HCT116 (cell line): ENCODE results near the gene ADCY1. TPM values are rescaled to one million over a fixed set of nuclear protein-coding genes. Genes with fewer than 3 reads are reported as not detected.

Experiments used
- ATAC-seq: fragments of 200-7000 bp; cut with Tn5 transposase; 2 replicates; pipeline ENCODE4 v1.9.1; 2020; ENCODE audit warnings: mild to moderate bottlenecking, moderate library complexity
- BruUV-seq: library from RNA; stranded (reverse); fragments of 400-500 nt; replicated peaks from 2 replicates; lab custom pipeline; 2021; lab: Mats Ljungman, UMichigan
- CTCF ChIA-PET: fragments of 300-600 bp; sonication (Branson Sonifier 250); formaldehyde crosslinking; loops from one replicate; lab custom pipeline; 2021; ENCODE audit warnings: antibody characterized with exemption; lab: Charles Lee
- POLR2A ChIA-PET: fragments of 300-600, 350-600 bp; sonication (Branson Sonifier 250); formaldehyde crosslinking; loops from one replicate; lab custom pipeline; 2021; ENCODE audit warnings: antibody characterized with exemption; lab: Charles Lee
- RAD21 ChIA-PET, 2 experiments: fragments of 300-600 bp; sonication (Branson Sonifier 250); formaldehyde crosslinking; loops; one replicate each; lab custom pipeline; 2023; ENCODE audit warnings: low total read pairs in 2 of 2; ENCODE audit not compliant: uncharacterized antibody in 2 of 2, unreplicated experiment in 2 of 2, low non-redundant PET in 1 of 2; lab: Charles Lee
- DNase-seq: peaks from one replicate; pipeline ENCODE4 v3.0.0-alpha.2; 2010; ENCODE audit warnings: low read depth, low spot score
- H2AFZ ChIP-seq: fragments of 200-600 bp; shearing (Covaris generic), sonication (generic); 2 replicates; pipeline ENCODE4 v1.6.1; 2017; ENCODE audit warnings: low read depth, mixed run types, mixed read lengths, antibody characterized with exemption, low read length; ENCODE audit not compliant: poor library complexity, severe bottlenecking
- H3K27ac ChIP-seq: 2 replicates; pipeline ENCODE4 v1.5.1; 2012; ENCODE audit warnings: low read depth, low read length
- H3K27me3 ChIP-seq: fragments of 200-600 bp; sonication (generic); 2 replicates; pipeline ENCODE4 v1.6.1; 2016; ENCODE audit warnings: mixed run types, low read length, mixed read lengths; ENCODE audit not compliant: insufficient read depth
- H3K36me3 ChIP-seq, 2 experiments: fragments of 200-500 bp in 1 of 2; fragments of 200-600 bp in 1 of 2; sonication (Bioruptor generic) in 1 of 2; sonication (generic) in 1 of 2; 2 replicates each; pipeline versions ENCODE4 v1.5.1 to v1.6.1; 2014 to 2016; ENCODE audit warnings: low read length in 2 of 2, inconsistent platforms in 1 of 2, mixed read lengths in 1 of 2, mixed run types in 1 of 2; ENCODE audit not compliant: insufficient read depth in 2 of 2, control insufficient read depth in 1 of 2
- H3K4me1 ChIP-seq, 2 experiments: fragments of 200-600 bp in 1 of 2; sonication (generic) in 1 of 2; 2 replicates each; pipeline versions ENCODE4 v1.5.1 to v1.6.1; 2012 to 2017; ENCODE audit warnings: low read length in 2 of 2, inconsistent platforms in 1 of 2, mild to moderate bottlenecking in 1 of 2, mixed read lengths in 1 of 2, mixed run types in 1 of 2, moderate library complexity in 1 of 2; ENCODE audit not compliant: insufficient read depth in 2 of 2, control insufficient read depth in 1 of 2
- H3K4me2 ChIP-seq: fragments of 200-600 bp; sonication (generic); 2 replicates; pipeline ENCODE4 v1.6.1; 2017; ENCODE audit warnings: mixed run types, low read length, mixed read lengths
- H3K4me3 ChIP-seq, 2 experiments: fragments of 200-600 bp in 1 of 2; sonication (generic) in 1 of 2; replicated peaks in 1 of 2; 2 replicates each; pipeline ENCODE4 v1.5.1; 2011 to 2016; ENCODE audit warnings: low read length in 2 of 2, control low read depth in 1 of 2, low read depth in 1 of 2, mild to moderate bottlenecking in 1 of 2, mixed read lengths in 1 of 2, mixed run types in 1 of 2
- H3K79me2 ChIP-seq: fragments of 200-600 bp; sonication (generic); 2 replicates; pipeline ENCODE4 v1.6.1; 2017; ENCODE audit warnings: mild to moderate bottlenecking, mixed run types, low read length, moderate library complexity, mixed read lengths; ENCODE audit not compliant: insufficient read depth
- H3K9ac ChIP-seq: fragments of 200-600 bp; sonication (generic); 2 replicates; pipeline ENCODE4 v1.6.1; 2016; ENCODE audit warnings: low read length, mixed read lengths
- H3K9me2 ChIP-seq: fragments of 200-600 bp; sonication (generic), shearing (Covaris generic); 2 replicates; pipeline ENCODE4 v1.6.1; 2017; ENCODE audit warnings: mixed run types, mild to moderate bottlenecking, moderate library complexity; ENCODE audit not compliant: insufficient read depth
- H3K9me3 ChIP-seq, 2 experiments: fragments of 200-500 bp in 1 of 2; fragments of 200-600 bp in 1 of 2; sonication (Bioruptor generic) in 1 of 2; sonication (generic) in 1 of 2; 2 replicates each; pipeline ENCODE4 v1.6.1; 2014 to 2017; ENCODE audit warnings: low read length in 2 of 2, mixed read lengths in 2 of 2, inconsistent platforms in 1 of 2, low read depth in 1 of 2, mild to moderate bottlenecking in 1 of 2, mixed run types in 1 of 2, moderate library complexity in 1 of 2; ENCODE audit not compliant: control insufficient read depth in 1 of 2, insufficient read depth in 1 of 2
- H4K20me1 ChIP-seq: fragments of 200-600 bp; sonication (generic), shearing (Covaris generic); 2 replicates; pipeline ENCODE4 v1.6.1; 2017; ENCODE audit warnings: mixed run types, mild to moderate bottlenecking, moderate library complexity; ENCODE audit not compliant: insufficient read depth
- ATF3 ChIP-seq: IDR thresholded peaks from 2 replicates; pipeline ENCODE4 v1.6.1; 2012
- CBX3 ChIP-seq: IDR thresholded peaks from 2 replicates; pipeline ENCODE4 v1.6.1; 2012; ENCODE audit warnings: low read depth
- CEBPB ChIP-seq: IDR thresholded peaks from 2 replicates; pipeline ENCODE4 v1.6.1; 2012; ENCODE audit warnings: low read depth
- CTCF ChIP-seq, 3 experiments: fragments of 200-600 bp in 1 of 3; sonication (generic) in 1 of 3; IDR thresholded peaks in 2 of 3; conservative IDR thresholded peaks in 1 of 3; 2 replicates each; pipeline ENCODE4 v1.5.1; 2012 to 2017; ENCODE audit warnings: low read depth in 2 of 3, low read length in 2 of 3, antibody characterized with exemption in 1 of 3, borderline replicate concordance in 1 of 3, control low read depth in 1 of 3, mild to moderate bottlenecking in 1 of 3, mixed read lengths in 1 of 3, mixed run types in 1 of 3, moderate library complexity in 1 of 3; ENCODE audit not compliant: insufficient read depth in 1 of 3
- EGR1 ChIP-seq: IDR thresholded peaks from 2 replicates; pipeline ENCODE4 v1.6.1; 2012; ENCODE audit warnings: low read depth
- ELF1 ChIP-seq: IDR thresholded peaks from 2 replicates; pipeline ENCODE4 v1.6.1; 2012; ENCODE audit warnings: low read depth, borderline replicate concordance
- EZH2 ChIP-seq: fragments of 200-600 bp; sonication (generic); IDR thresholded peaks from 2 replicates; pipeline ENCODE4 v1.6.1; 2017; ENCODE audit warnings: antibody characterized with exemption, mixed run types
- EZH2phosphoT487 ChIP-seq: fragments of 200-600 bp; IDR thresholded peaks from 2 replicates; pipeline ENCODE4 v1.6.1; 2018; ENCODE audit warnings: antibody characterized with exemption, borderline replicate concordance
- FOSL1 ChIP-seq: IDR thresholded peaks from 2 replicates; pipeline ENCODE4 v1.6.1; 2012; ENCODE audit warnings: low read depth
- JUND ChIP-seq: IDR thresholded peaks from 2 replicates; pipeline ENCODE4 v1.6.1; 2012
- RAD21 ChIP-seq: IDR thresholded peaks from 2 replicates; pipeline ENCODE4 v1.6.1; 2012; ENCODE audit warnings: low read depth, mild to moderate bottlenecking
- SIN3A ChIP-seq: IDR thresholded peaks from 2 replicates; pipeline ENCODE4 v1.6.1; 2012; ENCODE audit warnings: low read depth
- SRF ChIP-seq: IDR thresholded peaks from 2 replicates; pipeline ENCODE4 v1.6.1; 2012; ENCODE audit warnings: low read depth
- TCF7L2 ChIP-seq: IDR thresholded peaks from 2 replicates; pipeline ENCODE4 v1.7.0; 2011; ENCODE audit warnings: borderline replicate concordance, inconsistent platforms; ENCODE audit not compliant: insufficient read depth, insufficient read length; ENCODE audit errors: extremely low read depth
- YY1 ChIP-seq: IDR thresholded peaks from 2 replicates; pipeline ENCODE4 v1.6.1; 2011; ENCODE audit warnings: low read length, low read depth, moderate library complexity, mild to moderate bottlenecking; ENCODE audit not compliant: insufficient replicate concordance; ENCODE audit errors: extremely low read depth
- ZBTB33 ChIP-seq: IDR thresholded peaks from 2 replicates; pipeline ENCODE4 v1.6.1; 2011; ENCODE audit warnings: mild to moderate bottlenecking, low read length, moderate library complexity; ENCODE audit not compliant: insufficient replicate concordance; ENCODE audit errors: extremely low read depth
- ZFX ChIP-seq: fragments of 450-650 bp; IDR thresholded peaks from 2 replicates; pipeline ENCODE4 v1.6.1; 2017
- intact Hi-C: fragments of 100-400 bp; cut with micrococcal nuclease; formaldehyde crosslinking; loops from 2 replicates; pipeline ENCODE4 v1.10.0; 2022
- total RNA-seq: library from RNA; stranded (reverse); gene quantifications from one replicate; pipeline ENCODE4 v1.2.1, GENCODE V29; 2021; ENCODE audit not compliant: unreplicated experiment

ADCY1 gene
- total RNA-seq, 1 experiment from 2014 or later = 0.05 TPM

GRCh38 chr7:45655539-45655938 lies 81.4 kb downstream of the ADCY1 start:
- H3K36me3 ChIP-seq = no peaks in the 10 kb centered on the region
- intact Hi-C loops = no loop called here
- no peak overlapping the region for H3K27ac ChIP-seq
- no peak overlapping the region for H3K9ac ChIP-seq
- H4K20me1 ChIP-seq = no peaks in the 10 kb centered on the region
- BruUV-seq = no TSS peak
- no peak for ATAC-seq
- H3K4me3 ChIP-seq = no peak overlapping the region
- no peak for DNase-seq
- no peak overlapping the region for H3K4me2 ChIP-seq
- ChIA-PET CTCF (interaction anchor here (1.3 kb wide), 1 partner anchor 8 kb away, joined by 5 read pairs; no protein-coding TSS in a partner anchor), RAD21 (no interaction called here), POLR2A (no interaction called here)
- no peaks in the 10 kb centered on the region for H3K4me1 ChIP-seq
- no peaks in the 10 kb centered on the region for H3K9me2 ChIP-seq
- no peaks in the 10 kb centered on the region for H3K27me3 ChIP-seq
- no peaks in the 10 kb centered on the region for H3K9me3 ChIP-seq
- no peaks in the 10 kb centered on the region for H3K79me2 ChIP-seq
- TF ChIP-seq TCF7L2 (no peak), FOSL1 (no peak), CBX3 (no peak), RAD21 (no peak), EGR1 (no peak), CEBPB (no peak), ATF3 (no peak), YY1 (no peak), EZH2 (no peak), SIN3A (no peak), SRF (no peak), EZH2phosphoT487 (no peak), JUND (no peak), ZFX (no peak), CTCF (IDR thresholded peaks at IDR 0.05 in 2 of 3, conservative IDR thresholded peaks at IDR 0.05 in 1 of 3; ENCODE audit: borderline replicate concordance in 1 of 3, insufficient read depth in 1 of 3, low read depth in 2 of 3, low read length in 2 of 3) (no peak), ZBTB33 (no peak), ELF1 (no peak)
- H2AFZ ChIP-seq = no peak overlapping the region
